HG03064 (cell line): ENCODE measurements around the gene UNC5C.

ENCODE experiments used
- ATAC-seq: cut with Tn5 transposase; IDR thresholded peaks from one replicate; pipeline ENCODE4 v1.9.1; 2021; ENCODE audit warnings: low read depth; ENCODE audit not compliant: unreplicated experiment

Gene UNC5C

GRCh38 chr4:95238554-95238953 is 310.2 kb downstream of the UNC5C start:
- no peak for ATAC-seq

GRCh38 chr4:95232358-95233156 is 316.2 kb downstream of the UNC5C start:
- no peak for ATAC-seq

GRCh38 chr4:95231681-95232080 is 317.1 kb downstream of the UNC5C start:
- ATAC-seq = no peak

GRCh38 chr4:95225849-95226248 is 322.9 kb downstream of the UNC5C start:
- ATAC-seq = no peak

GRCh38 chr4:95224402-95224801 is 324.4 kb downstream of the UNC5C start:
- no peak for ATAC-seq

- no peak for ATAC-seq
These were observed 328.3 kb downstream of the UNC5C start for GRCh38 chr4:95220205-95221175.

- ATAC-seq = no peak
These were observed 329.7 kb downstream of the UNC5C start for GRCh38 chr4:95219109-95219508.

- ATAC-seq = no peak
These were observed 331.6 kb downstream of the UNC5C start for GRCh38 chr4:95217197-95217596.

GRCh38 chr4:95216636-95217035 is 332.1 kb downstream of the UNC5C start:
- no peak for ATAC-seq

GRCh38 chr4:95215991-95216605 is 332.7 kb downstream of the UNC5C start:
- ATAC-seq = no peak

GRCh38 chr4:95215043-95215442 is 333.7 kb downstream of the UNC5C start:
- no peak for ATAC-seq

GRCh38 chr4:95214408-95214807 is 334.4 kb downstream of the UNC5C start:
- no peak for ATAC-seq

GRCh38 chr4:95213366-95213765 is 335.4 kb downstream of the UNC5C start:
- no peak for ATAC-seq

- no peak for ATAC-seq
These were observed 336.1 kb downstream of the UNC5C start for GRCh38 chr4:95212692-95213091.

- ATAC-seq = no peak
These were observed 338.8 kb downstream of the UNC5C start for GRCh38 chr4:95209927-95210326.

GRCh38 chr4:95204873-95205272 is 343.9 kb downstream of the UNC5C start:
- ATAC-seq = no peak

GRCh38 chr4:95204267-95204844 is 344.4 kb downstream of the UNC5C start:
- ATAC-seq = no peak

GRCh38 chr4:95198961-95199360 is 349.8 kb downstream of the UNC5C start:
- ATAC-seq = no peak

- no peak for ATAC-seq
These were observed 351.4 kb downstream of the UNC5C start for GRCh38 chr4:95197353-95197752.

- ATAC-seq = no peak
These were observed 355.2 kb downstream of the UNC5C start for GRCh38 chr4:95193391-95194224.
